Transverse colon (tissue), 3 donors: Measurements from ENCODE around the gene GJB2.

ENCODE experiments used
- CTCF ChIP-seq, 5 experiments: fragments of 200-600 bp in 3 of 5; fragments of 450-650 bp in 2 of 5; sonication (generic) in 3 of 5; IDR thresholded peaks; 1 replicate in 2 of 5; 2 replicates in 3 of 5; pipeline ENCODE4 v1.5.1; 2016 to 2017; ENCODE audit warnings: antibody characterized with exemption in 5 of 5, inconsistent platforms in 3 of 5, mild to moderate bottlenecking in 2 of 5, moderate library complexity in 1 of 5
- EP300 ChIP-seq: sonication (generic); formaldehyde crosslinking; IDR thresholded peaks from one replicate; pipeline ENCODE4 v1.6.1; 2017; ENCODE audit warnings: antibody characterized with exemption, low read depth
- POLR2A ChIP-seq: fragments of 450-650 bp; IDR thresholded peaks from one replicate; pipeline ENCODE4 v1.6.1; 2016; ENCODE audit warnings: antibody characterized with exemption, mild to moderate bottlenecking, moderate library complexity

- TF ChIP-seq POLR2A (no peak), CTCF (IDR thresholded peaks at IDR 0.05) (no peak), EP300 (no peak)
Measured at GRCh38 chr13:20217168-20217567, 24.4 kb upstream of the GJB2 start.
